Skeletal muscle tissue (tissue), 4 donors: ENCODE measurements around the gene CPLX1. TPM values are rescaled to one million over a fixed set of nuclear protein-coding genes. Genes with fewer than 3 reads are reported as not detected.

Source experiments
- H3K27ac ChIP-seq: one replicate; pipeline ENCODE4 v1.7.0; 2013; ENCODE audit warnings: mild to moderate bottlenecking, low read depth, low read length, inconsistent platforms
- H3K27me3 ChIP-seq, 3 donors: one replicate each; pipeline ENCODE4 v1.7.0; 2013; ENCODE audit warnings: low read length in 3 of 3; ENCODE audit not compliant: control insufficient read depth in 3 of 3, insufficient read depth in 3 of 3
- H3K36me3 ChIP-seq, 3 donors: one replicate each; pipeline ENCODE4 v1.7.0; 2013; ENCODE audit warnings: low read length in 3 of 3; ENCODE audit not compliant: control insufficient read depth in 3 of 3, insufficient read depth in 3 of 3
- H3K4me1 ChIP-seq, 3 donors: one replicate each; pipeline ENCODE4 v1.7.0; 2013; ENCODE audit warnings: low read length in 3 of 3, mild to moderate bottlenecking in 3 of 3; ENCODE audit not compliant: control insufficient read depth in 3 of 3, insufficient read depth in 3 of 3
- H3K4me3 ChIP-seq, 3 donors: one replicate each; pipeline ENCODE4 v1.7.0; 2013; ENCODE audit warnings: low read length in 3 of 3
- H3K9ac ChIP-seq, 3 donors: one replicate each; pipeline ENCODE4 v1.7.0; 2013; ENCODE audit warnings: low read length in 3 of 3, mild to moderate bottlenecking in 3 of 3, moderate library complexity in 2 of 3, low read depth in 1 of 3
- H3K9me3 ChIP-seq, 3 donors: one replicate each; pipeline ENCODE4 v1.7.0; 2013; ENCODE audit warnings: low read length in 3 of 3; ENCODE audit not compliant: control insufficient read depth in 3 of 3
- total RNA-seq: library from RNA; depleted of rRNA; stranded (reverse); fragments of >200 nt; gene quantifications from one replicate; pipeline ENCODE4 v1.2.3, GENCODE V29; 2014
- donor health status: Osteomylitis.

Gene CPLX1
- total RNA-seq, 1 donor from 2014 or later: not detected

DNA sequence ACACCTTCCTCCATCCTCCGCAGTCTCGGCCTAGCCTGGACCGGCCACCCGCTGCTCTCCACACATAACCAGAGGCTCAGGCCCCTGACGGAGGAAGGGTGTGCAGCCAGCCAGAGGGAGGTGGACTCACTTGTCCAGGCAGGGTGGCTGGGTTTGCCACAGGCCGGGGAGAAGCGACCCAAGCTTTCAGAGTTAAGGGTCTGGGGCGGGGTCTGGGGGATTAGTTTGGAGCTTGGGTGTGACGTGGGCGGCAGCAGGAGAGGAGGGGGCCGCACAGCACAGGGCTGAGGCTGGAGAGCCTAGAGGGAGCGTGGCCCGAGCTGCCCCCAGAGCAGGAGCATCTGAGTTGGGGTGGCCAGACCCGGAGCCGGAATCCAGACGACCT, 22.4 kb upstream of the CPLX1 start:
- Histone ChIP-seq H3K4me3 (no peak overlapping the region), H3K9me3 (no peaks in the 10 kb centered on the region), H3K27ac (no peak overlapping the region), H3K9ac (no peak overlapping the region), H3K27me3 (no peaks in the 10 kb centered on the region), H3K4me1 (no peaks in the 10 kb centered on the region), H3K36me3 (peaks cover 17 to 22% (median 18%) of the 10 kb centered on the region in 3 donors)

DNA sequence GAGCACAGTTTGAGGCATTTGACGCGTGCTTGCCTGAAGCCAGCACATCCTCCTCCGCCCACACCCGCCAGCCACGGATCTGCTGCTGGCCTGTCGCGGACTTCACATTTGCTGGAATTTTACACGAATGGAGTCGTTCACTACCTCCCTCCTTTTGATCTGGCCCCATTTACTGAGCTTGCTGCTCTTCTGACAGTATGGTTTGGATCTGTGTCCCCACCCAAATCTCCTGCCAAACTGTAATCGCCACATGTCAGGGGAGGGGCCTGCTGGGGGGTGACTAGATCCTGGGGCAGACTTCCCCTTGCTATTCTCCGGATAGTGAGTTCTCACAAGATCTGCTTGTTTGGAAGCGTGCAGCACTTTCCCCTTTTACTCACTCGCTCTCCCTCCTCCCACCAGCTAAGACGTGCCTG, 19.9 kb upstream of the CPLX1 start:
- Histone ChIP-seq H3K4me3 (no peak overlapping the region), H3K27me3 (no peaks in the 10 kb centered on the region), H3K4me1 (no peaks in the 10 kb centered on the region), H3K9me3 (no peaks in the 10 kb centered on the region), H3K27ac (no peak overlapping the region), H3K9ac (no peak overlapping the region), H3K36me3 (peaks cover 9 to 16% (median 14%) of the 10 kb centered on the region in 3 donors)

DNA sequence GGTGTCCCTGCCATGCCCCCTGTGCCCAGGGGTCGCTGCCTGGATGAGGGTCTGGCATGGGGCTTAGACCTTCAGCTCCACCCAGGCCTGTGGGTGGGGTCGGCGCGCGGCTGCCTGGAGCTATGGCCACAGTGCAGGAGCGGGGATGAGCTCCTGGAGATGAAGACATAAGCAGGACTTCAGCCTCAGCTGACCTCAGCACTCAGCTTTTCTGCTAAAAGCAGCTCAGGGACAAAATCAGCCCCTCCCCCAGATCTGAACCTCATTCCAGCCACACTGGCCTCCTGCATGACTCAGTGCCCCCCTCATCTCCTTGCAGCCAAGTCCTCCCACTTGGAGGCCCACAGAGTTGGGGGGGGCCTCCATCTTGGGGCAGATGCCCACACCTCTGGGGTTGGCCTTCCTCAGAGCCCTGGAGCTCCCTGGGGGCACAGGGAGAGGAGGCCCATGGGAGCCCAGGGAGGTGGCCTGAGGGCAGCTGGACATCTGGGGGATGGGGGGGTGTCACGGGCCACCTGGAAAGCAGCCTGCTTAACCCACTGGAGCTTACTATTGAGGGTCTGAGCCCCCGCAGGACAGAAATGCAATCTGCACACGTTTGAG, 19.4 kb upstream of the CPLX1 start:
- H3K9me3 ChIP-seq: no peaks in the 10 kb centered on the region
- no peak overlapping the region for H3K4me3 ChIP-seq
- no peaks in the 10 kb centered on the region for H3K4me1 ChIP-seq
- H3K9ac ChIP-seq: no peak overlapping the region
- no peaks in the 10 kb centered on the region for H3K27me3 ChIP-seq
- peaks cover 6 to 15% (median 10%) of the 10 kb centered on the region in 3 donors for H3K36me3 ChIP-seq
- H3K27ac ChIP-seq: no peak overlapping the region

DNA sequence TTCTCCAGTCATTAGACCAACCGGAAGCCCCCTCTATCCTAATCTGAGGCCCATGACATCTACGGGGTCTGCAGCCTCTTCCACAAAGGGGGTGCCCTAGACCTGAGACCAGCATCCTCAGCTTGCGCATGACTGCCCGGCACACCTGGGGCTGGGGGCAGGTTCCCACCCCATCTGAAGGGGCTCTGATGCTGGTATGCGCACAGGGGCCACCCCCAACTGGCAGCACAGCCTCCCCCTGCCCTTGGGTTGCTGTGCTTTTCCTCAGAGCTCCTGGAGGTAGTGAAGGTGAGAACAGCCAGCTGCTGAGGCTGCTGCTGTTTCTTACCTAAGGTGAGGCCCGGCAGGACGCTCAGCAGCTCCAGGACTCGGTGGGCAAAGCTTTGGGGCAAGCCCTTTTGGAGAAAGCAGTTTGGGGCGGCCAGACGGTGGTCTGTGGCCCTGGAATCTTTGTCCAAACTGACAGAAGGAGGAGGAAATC, 18.9 kb upstream of the CPLX1 start:
- Histone ChIP-seq H3K4me1 (no peaks in the 10 kb centered on the region), H3K9me3 (no peaks in the 10 kb centered on the region), H3K36me3 (peaks cover 6 to 10% (median 10%) of the 10 kb centered on the region in 3 donors), H3K9ac (no peak overlapping the region), H3K27me3 (no peaks in the 10 kb centered on the region), H3K4me3 (no peak overlapping the region), H3K27ac (no peak overlapping the region)

DNA sequence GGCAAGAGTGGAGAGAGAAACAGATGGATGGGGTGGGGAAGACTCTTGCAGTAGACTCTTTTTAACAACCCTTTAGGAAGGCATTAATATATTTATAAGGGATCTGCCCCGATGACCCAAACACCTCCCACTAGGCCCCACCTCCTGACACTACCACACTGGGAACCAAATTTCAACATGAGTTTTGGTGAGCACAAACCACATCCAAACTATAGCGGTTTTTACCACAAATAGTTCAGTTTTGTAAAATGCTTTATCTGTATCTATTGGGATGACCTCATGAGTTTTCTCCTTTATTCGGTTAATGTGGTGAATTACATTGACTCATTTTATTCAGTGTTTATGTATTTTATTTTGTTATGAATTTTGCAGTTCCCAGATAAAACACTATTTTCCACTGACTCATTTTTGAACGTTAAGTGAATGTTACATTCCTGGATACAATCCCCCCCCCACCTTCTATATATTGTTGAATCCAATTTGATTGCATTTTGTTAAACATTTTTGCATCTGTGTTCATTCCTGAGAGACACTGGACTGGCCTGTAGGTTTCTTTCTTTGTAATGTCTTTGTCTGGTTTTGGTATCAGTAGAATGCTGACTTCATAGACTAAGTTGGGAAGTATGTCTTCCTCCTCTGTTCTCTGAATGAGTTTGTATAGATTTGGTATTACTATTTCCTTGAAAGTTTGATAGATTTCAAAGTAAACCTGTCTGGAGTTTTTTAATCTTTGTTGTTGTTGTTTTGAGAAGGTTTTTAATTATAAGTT, 13.9 kb upstream of the CPLX1 start:
- H3K27me3 ChIP-seq: peaks cover 0 to 3% (median 0%) of the 10 kb centered on the region in 3 donors
- H3K4me3 ChIP-seq: no peak overlapping the region
- no peaks in the 10 kb centered on the region for H3K36me3 ChIP-seq
- peaks cover 8 to 12% (median 9%) of the 10 kb centered on the region in 3 donors for H3K9me3 ChIP-seq
- H3K27ac ChIP-seq: no peak overlapping the region
- H3K4me1 ChIP-seq: no peaks in the 10 kb centered on the region
- no peak overlapping the region for H3K9ac ChIP-seq

DNA sequence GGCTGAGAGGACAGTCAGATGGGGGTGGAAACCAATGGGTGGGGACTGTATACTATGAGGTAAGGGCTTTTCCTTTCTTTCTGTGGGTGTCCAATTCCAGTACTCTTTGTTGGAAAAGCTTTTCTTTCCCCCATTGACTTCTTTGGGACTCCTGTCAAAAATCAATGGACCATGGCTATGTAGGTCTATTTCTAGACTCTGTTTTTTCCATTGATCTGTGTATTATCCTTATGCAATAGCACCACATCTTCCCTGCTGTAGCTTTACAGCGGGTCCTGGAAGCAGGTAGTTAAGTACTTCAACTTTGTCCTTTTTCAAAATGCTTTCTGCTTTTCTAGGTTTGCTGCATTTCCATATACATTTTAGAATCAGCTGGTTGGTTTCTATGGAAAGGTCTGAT, 11.8 kb upstream of the CPLX1 start:
- Histone ChIP-seq H3K9ac (no peak overlapping the region), H3K9me3 (peaks cover 8 to 12% (median 9%) of the 10 kb centered on the region in 3 donors), H3K4me3 (no peak overlapping the region), H3K4me1 (no peaks in the 10 kb centered on the region), H3K36me3 (no peaks in the 10 kb centered on the region), H3K27ac (no peak overlapping the region), H3K27me3 (peaks cover 3 to 15% (median 7%) of the 10 kb centered on the region in 3 donors)

DNA sequence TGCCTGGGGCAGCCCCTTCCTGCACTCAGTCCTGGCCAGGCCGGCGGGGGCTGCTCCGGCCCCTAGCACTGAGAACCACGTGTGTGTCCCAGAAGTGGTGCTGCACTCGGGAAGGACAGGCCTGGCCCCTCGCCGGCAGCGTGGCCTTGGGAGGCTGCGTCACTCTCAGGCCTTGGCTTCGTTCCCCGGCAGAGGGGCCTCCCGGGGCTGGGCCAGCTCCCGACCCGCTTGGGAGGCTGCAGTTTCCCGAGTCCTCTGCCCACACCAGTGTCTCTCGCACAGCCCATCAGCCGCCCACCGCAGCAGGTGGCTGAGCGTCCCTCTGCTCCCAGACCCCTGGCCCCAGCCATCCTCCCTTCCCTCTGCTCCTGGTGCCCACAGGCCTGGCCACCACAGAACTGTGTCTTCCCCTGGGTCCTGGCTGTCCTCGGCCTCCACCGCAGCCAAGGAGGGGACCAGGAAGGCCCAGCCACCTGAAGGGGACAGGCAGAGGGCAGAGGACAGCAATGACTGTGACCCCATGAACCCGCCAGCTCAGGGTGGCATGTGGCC, 10.9 kb upstream of the CPLX1 start:
- Histone ChIP-seq H3K4me1 (no peaks in the 10 kb centered on the region), H3K9ac (no peak overlapping the region), H3K27ac (no peak overlapping the region), H3K4me3 (no peak overlapping the region), H3K9me3 (peaks cover 8 to 12% (median 9%) of the 10 kb centered on the region in 3 donors), H3K27me3 (peaks cover 10 to 20% (median 11%) of the 10 kb centered on the region in 3 donors), H3K36me3 (no peaks in the 10 kb centered on the region)

DNA sequence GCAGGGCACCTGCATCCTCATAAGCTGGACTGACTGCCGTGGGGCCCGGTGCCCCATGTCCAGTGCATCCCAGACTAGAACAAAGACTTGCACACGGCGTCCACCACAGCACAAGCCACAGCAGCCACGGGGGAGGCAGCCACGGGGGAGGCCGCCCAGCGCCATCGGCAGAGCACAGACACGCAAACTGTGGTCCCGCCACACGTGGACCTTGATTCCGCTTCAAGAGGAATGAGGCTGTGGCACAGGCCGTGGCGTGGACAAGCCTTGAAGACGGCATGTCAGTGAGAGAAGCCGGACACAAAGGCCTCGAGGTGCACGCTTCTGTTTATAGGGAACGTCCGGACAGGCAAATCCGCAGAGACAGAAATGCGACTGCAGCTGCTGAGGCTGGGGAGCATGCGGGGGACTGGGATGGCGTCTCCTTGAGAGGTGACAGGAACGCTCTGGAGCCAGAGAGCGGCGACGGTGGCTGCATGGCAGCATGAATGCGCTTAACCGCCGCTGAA, 10.1 kb upstream of the CPLX1 start:
- Histone ChIP-seq H3K9me3 (peaks cover 8 to 12% (median 9%) of the 10 kb centered on the region in 3 donors), H3K4me3 (no peak overlapping the region), H3K27ac (no peak overlapping the region), H3K36me3 (no peaks in the 10 kb centered on the region), H3K9ac (no peak overlapping the region), H3K27me3 (peaks cover 18 to 27% (median 18%) of the 10 kb centered on the region in 3 donors), H3K4me1 (no peaks in the 10 kb centered on the region)

DNA sequence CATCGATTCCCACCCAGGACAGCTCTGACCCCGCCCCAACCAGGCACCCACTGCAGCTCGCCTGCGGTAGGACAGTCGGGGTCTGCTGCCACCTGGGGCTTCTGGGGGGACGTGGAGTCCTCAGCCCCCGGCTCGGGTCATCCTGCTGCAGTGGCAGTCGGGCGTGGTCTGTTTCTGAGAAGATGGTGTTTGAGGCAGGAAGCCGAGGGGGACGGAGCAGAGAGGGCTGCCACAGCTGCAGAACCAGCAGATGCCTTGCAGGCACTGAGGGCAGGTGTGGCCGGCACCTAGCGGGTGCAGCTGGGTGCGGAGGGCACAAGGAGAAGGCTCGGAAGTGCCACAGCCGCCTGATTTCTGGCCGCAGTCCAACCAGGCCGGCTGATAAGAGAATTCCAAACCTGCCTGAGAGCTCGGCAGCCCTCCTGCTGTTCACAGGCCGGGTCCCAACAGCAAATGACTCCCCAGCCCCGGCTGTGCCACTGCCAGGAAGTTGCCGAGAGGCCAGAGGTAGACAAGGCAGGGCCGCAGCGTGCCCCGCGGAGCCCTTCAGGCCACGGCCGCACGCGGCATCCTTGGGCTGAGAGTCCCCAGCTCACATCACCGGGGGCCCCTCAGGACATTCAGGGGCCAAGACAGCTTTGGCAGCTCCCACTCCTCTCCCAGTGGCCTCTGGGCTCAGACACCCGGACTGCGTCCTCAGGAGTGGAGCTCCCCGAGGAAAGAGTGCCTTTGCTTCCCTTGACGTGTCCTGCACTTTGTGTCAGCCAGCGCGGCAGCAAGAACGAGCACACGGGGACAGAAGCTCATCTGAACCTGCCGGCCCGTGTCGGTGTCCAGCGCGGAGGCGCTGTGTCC, 9.4 kb upstream of the CPLX1 start:
- H3K9ac ChIP-seq: no peak overlapping the region
- no peak overlapping the region for H3K4me3 ChIP-seq
- H3K4me1 ChIP-seq: no peaks in the 10 kb centered on the region
- H3K27me3 ChIP-seq: peaks cover 24 to 33% (median 24%) of the 10 kb centered on the region in 3 donors
- H3K27ac ChIP-seq: no peak overlapping the region
- H3K9me3 ChIP-seq: peaks cover 8 to 12% (median 9%) of the 10 kb centered on the region in 3 donors
- H3K36me3 ChIP-seq: no peaks in the 10 kb centered on the region
